DMS153 (cell line): ENCODE results near the gene PTPN12.
"Not testable (repeated sequence)": the region's sequence is repeated elsewhere in the genome, so short reads cannot be mapped to it uniquely, and the experiment has no call there.

ENCODE experiments used
- DNase-seq: peaks from one replicate; lab custom pipeline; 2025; lab: John Stamatoyannopoulos, UW

The PTPN12 gene

GRCh38 chr7:77537136-77537777, at the start of gene PTPN12:
Gene PTPN12 (plus strand): TSS chr7:77537295. CDS start chr7:77537547, 252 bp downstream.
- DNase-seq, result peak; percentile 84

GRCh38 chr7:77488986-77489385, 48.1 kb upstream of the PTPN12 start:
- no peak for DNase-seq

GRCh38 chr7:77497079-77497478, 40.0 kb upstream of the PTPN12 start:
- peak; percentile 64 for DNase-seq

- DNase-seq, result peak; percentile 1
Observed at GRCh38 chr7:77498659-77499379, 38.3 kb upstream of the PTPN12 start.

- DNase-seq, result no peak
Observed at GRCh38 chr7:77501192-77501515, 35.9 kb upstream of the PTPN12 start.

GRCh38 chr7:77504951-77505350, 32.1 kb upstream of the PTPN12 start:
- no peak for DNase-seq

- no peak for DNase-seq
Observed at GRCh38 chr7:77506899-77507298, 30.2 kb upstream of the PTPN12 start.

- DNase-seq, result not testable (repeated sequence)
Observed at GRCh38 chr7:77513002-77513670, 24.0 kb upstream of the PTPN12 start.

- no peak for DNase-seq
Observed at GRCh38 chr7:77516085-77516484, 21.0 kb upstream of the PTPN12 start.

- no peak for DNase-seq
Observed at GRCh38 chr7:77520261-77520660, 16.8 kb upstream of the PTPN12 start.

- not testable (repeated sequence) for DNase-seq
Observed at GRCh38 chr7:77521537-77521936, 15.6 kb upstream of the PTPN12 start.

- no peak for DNase-seq
Observed at GRCh38 chr7:77524731-77525130, 12.4 kb upstream of the PTPN12 start.

GRCh38 chr7:77525231-77525630, 11.9 kb upstream of the PTPN12 start:
- no peak for DNase-seq

GRCh38 chr7:77528368-77528767, 8.7 kb upstream of the PTPN12 start:
- DNase-seq, result no peak

GRCh38 chr7:77529279-77529678, 7.8 kb upstream of the PTPN12 start:
- DNase-seq, result no peak

- no peak for DNase-seq
Observed at GRCh38 chr7:77531038-77531437, 6.1 kb upstream of the PTPN12 start.

GRCh38 chr7:77532247-77532646, 4.8 kb upstream of the PTPN12 start:
- DNase-seq, result no peak

- DNase-seq, result not testable (repeated sequence)
Observed at GRCh38 chr7:77532732-77533131, 4.4 kb upstream of the PTPN12 start.

GRCh38 chr7:77534046-77534445, 3.0 kb upstream of the PTPN12 start:
- not testable (repeated sequence) for DNase-seq

- DNase-seq, result no peak
Observed at GRCh38 chr7:77536017-77536412, 1.1 kb upstream of the PTPN12 start.

- DNase-seq, result peak; percentile 90
Observed at GRCh38 chr7:77536413-77537135, 521 bp upstream of the PTPN12 start.

GRCh38 chr7:77537778-77538280, 734 bp downstream of the PTPN12 start:
- no peak for DNase-seq
